ENCODE data around the gene MFRP. TPM values are rescaled to one million over a fixed set of nuclear protein-coding genes. Genes with fewer than 3 reads are reported as not detected.

Gene MFRP
- total RNA-seq, 1 experiment from 2014 or later = not detected

- no peak for DNase-seq (ENCODE audit: low read depth)
Observed at GRCh38 chr11:119319136-119319699, 27.3 kb downstream of the MFRP start.

DNA sequence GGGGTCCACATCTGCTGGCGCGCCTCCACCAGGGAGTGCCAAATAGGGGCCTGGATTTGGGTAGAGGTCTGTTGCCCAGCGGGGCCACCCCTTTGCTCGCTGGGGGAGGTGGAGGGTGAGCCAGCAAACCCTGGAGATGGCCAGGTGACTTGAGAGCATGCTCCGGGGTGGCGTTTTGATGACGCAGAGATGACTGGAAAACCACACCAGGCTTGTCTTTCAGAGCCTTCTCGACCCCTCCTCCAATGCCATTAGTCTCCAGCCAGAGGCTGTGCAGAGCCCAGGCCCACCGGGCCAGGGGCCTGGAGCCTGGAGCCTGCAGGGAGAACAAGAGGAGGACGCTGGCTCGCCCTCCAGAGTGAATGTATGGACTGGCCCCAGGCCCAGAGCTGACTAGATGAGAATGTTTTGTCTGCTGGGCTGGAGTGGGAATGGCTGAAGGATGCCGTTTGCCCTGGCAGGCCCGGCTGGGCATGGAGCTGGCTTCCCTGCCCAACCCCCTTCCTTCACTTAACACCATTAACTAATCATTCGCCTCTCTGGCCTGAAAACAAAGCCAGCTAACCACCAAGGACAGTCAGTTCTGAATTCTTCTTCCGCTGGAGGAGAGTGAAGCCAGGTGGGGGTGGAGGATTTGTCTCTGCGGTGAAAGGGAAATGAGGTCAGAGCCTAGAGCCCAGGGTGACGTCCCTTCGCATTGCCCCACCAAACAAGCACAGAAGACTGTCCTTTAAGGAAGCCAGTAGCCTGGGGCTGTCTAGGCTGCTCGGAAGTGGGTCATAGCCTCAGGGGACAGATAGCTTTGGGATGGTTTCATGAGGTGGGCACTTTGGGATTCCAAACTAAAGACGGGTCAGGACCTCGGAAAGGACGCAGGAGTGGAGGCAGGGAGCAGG is 28.0 kb downstream of the MFRP start:
- peak; percentile 94 for DNase-seq (ENCODE audit: low read depth)

- DNase-seq (ENCODE audit: low read depth) = no peak
Observed at GRCh38 chr11:119317592-119318239, 28.8 kb downstream of the MFRP start.

DNA sequence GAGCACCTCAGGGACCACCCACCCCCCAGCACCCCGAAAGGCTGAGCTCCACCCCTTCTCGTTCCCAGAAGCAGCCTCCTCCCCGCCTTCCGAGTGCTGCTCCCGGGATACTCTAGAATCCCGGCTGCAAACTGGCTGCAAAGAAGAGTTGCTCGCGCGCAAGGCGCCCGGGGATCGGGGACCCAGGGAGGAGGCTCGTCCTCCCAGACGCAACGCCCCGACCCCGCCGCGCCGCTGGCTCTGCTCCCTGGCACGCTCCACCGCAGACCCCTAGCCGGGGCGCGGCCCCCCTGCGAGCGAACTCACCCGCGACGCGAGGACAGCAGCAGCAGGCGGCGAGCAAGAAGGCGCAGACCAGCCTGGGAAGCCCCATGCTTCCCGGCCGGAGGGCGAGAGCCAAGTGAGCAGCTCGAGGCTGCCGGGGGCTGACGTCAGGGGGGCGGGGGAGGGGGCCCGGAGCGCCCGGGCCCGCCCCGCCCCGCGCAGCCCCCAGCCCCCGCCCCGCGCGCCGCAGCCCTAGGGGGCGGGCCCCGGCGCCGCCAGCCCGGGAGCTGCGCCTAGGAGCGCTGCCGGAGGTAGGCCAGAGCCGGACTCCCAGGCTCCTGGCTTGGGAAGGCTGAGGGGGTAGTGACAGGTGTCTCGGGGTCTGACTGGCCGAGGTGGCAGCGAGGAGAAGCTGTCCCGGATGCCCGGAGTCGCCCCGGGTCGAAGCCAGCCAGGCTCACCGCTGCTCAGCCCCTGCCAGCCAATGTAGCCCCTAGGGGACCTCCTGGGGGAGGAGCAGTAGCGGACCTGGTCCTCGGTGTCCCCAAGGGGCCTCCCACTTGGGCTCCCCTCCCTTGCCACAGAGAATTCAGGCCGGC is 29.5 kb downstream of the MFRP start, which contains the start of gene MCAM:
MCAM (minus strand) TSS at position 402 of the 863 bp plus-strand sequence; CDS start at position 373, 29 bp downstream.
- peak; percentile 24 for DNase-seq (ENCODE audit: low read depth)

DNA sequence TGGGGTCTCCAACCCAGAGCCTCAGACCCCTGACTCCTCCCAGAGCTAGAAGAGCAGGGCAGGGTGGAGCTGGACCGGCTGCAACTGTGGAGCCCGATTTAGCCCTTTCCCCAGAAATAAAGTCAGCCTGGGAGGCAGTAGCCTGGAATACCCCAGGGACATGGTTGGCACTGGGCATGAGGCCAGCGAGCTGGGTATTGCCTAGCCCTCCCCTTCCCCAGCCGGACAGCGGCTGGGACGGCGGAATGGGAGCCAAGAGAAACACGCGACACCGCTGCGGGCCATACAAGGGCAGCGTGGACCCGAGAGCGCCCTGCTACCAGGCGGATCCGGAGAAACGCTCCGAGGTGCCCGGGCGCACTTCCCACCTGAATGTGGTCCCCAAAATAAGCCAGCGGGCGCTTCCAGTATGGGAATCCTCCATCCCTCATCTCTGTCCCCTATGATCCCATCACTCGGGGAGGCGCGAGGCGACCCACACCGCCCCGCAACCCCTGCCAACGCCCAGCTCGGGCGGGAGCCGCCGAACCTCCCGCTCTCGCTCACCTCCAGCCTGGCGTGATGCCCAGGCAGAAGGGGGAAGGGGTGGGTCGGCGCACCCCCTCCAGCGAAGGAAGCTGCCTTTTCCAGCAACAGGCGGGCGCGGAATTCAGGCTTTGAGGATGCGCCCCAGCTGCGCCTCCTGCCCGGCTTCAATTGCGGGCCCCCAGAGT is 30.3 kb downstream of the MFRP start:
- DNase-seq (ENCODE audit: low read depth) = peak; percentile 45

GRCh38 chr11:119315131-119316015 is 31.1 kb downstream of the MFRP start:
- DNase-seq (ENCODE audit: low read depth) = peak; percentile 73

GRCh38 chr11:119314726-119315125 is 31.8 kb downstream of the MFRP start:
- DNase-seq (ENCODE audit: low read depth) = no peak

DNA sequence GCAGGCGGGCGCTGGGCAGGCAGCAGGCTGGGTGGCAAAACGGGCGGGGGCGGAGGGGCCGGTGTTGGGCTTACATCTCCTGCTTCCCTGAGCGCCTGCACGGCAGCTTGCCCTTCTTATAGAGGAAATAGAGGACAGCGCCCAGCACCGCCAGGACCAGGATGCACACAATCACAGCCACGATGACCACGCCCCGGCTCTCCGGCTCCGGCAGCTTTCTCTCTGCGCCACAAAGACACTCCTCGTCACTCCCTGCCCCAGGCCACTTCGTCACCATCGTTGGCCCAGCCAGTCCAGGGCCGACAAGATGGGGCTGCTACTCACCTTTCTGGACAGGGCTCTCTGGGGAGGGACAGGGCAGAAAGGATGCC is 35.8 kb downstream of the MFRP start:
- no peak for DNase-seq (ENCODE audit: low read depth)

GRCh38 chr11:119309953-119310681 is 36.4 kb downstream of the MFRP start:
- DNase-seq (ENCODE audit: low read depth) = no peak

DNA sequence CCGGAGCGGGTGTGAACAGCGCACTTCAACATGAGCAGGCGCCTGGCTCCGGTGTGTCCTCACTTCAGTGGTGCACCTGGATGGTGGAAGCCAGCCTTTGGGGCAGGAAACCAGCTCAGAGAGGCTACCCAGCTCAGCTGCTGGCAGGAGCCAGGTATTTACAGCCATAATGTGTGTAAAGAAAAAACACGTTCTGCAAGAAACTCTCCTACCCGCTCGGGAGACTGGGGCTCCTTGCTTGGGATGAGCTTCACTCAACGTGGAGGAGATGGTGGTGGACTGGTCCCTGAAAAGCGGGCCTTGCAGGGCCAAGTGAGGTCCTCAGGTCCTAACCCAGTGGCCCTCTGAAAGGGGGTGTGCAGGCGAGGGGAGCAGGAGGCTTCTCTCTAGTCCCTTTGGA is 37.1 kb downstream of the MFRP start:
- no peak for DNase-seq (ENCODE audit: low read depth)

DNA sequence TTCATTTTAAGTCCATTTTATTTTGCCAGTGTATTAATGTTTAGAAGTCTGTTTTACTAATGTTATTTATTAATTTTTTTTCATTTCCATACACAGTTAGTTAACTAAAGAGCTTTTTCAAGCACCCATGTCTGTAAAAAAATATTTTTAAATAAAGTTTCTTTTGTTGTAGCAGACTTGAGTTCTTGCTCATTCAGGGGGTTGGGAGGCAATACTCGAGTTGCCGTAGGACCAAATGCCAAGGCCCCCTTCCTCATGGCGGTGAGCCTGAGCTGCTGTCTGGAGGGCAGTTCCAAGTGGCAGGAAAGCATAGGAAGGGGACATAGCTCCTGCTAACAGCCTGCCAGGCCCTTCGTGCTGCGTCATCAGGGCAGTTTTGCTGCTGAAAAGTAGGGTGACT is 38.5 kb downstream of the MFRP start:
- no peak for DNase-seq (ENCODE audit: low read depth)

DNA sequence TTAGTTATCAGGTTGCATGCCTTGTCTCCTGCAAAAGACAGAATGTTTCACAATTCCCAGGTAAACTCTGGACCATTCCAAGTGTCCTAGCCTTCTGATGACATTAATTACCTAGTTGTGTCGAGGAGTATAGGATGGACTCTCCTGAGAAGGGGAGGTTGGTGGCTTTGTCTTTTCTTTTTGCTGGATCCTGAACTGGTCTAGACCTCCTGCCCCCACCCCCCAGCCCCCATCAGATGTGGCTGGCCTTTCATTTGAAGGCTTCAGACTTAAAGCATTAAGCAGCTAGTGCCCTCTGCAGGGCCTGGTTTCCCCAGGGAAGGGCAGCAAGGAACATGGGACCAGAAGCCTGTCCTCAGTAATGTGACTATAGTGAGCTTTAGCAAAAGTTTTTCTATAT is 39.3 kb downstream of the MFRP start:
- DNase-seq (ENCODE audit: low read depth) = no peak

DNA sequence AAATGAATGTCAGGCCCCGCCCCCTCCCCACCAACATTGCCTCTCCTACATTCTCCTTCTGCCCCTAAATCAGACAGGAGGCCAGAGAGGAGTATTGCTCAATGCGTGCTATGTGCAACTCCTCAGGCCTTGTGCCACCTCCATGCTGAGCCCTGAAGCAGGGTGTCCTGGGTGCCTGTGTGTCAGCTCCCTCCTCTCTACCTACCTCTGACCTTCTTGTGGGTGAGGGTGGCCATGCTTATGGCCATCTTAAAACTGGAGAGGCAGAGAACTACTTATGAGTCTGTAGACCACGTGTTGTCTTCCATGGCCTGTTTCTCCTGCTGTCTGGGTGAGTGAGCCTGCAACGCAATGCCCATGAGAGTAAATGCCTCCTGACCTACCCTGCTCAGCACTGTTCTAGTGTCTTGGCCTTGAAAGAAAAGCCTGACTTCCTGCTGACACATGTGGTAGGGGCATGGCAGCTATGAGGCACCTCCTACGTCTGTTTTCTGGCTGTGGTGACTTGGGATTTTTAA is 40.1 kb downstream of the MFRP start:
- peak; percentile 32 for DNase-seq (ENCODE audit: low read depth)

DNA sequence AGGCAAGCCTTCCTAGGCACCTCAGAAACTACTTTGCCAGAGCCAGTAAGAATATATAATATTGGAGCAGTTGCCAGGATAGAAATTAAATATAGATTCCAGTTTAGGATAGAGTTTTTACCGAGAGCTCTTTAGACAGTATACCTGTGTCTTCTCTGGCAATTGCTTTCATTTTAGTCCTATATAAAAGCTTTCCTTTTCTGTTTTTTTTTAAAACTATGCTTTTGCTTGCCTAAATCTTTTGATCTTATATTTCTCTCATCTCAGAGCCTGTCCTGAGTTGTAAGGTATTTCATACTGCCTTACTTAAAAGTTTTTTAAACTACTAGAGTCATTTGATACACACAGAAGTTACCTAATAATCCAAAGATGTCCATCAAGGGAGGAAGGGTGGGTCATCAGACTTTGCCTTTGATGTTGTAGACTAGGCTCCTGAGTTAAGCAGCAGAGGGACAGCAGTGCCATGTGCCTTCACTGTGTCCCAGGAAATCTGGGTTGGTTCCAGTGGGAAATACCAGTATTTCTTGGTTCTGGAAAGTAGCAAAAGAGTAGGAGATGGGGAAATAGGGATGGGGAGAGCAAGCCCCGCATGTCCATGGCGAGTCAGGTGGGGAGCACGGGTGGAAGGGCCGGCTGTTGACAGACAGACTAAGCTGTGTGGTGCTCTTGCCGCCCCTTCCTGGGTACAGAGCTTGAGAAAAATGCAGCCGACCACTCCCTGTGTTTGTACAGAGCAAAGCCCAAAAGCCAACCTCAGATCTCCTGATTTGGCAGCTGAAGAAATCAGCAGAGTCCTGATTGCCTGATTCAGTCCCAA is 40.7 kb downstream of the MFRP start:
- no peak for DNase-seq (ENCODE audit: low read depth)

DNA sequence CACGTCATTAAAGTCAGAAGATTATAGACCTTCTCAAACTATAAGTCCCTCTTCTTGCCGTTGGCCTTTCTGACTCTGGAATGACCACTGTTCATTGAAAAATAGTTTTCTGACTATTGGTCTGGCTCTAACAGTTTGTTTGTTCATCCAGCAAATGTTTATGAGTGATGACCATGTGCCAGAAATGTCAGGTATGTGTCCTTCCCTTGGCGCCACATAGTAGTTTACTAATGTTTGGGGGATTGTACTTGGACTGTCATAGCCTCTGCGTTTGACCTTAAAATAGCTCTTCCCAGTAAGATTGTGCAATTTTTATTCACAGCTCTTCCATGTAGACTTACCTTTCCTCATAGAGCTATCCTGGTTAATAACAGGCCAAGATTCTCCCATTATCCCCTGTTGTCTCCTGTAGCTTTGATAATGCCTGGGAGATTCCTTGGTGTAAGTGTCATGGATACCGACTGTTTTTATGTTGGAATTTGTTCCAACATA is 43.2 kb downstream of the MFRP start:
- no peak for DNase-seq (ENCODE audit: low read depth)

- no peak for DNase-seq (ENCODE audit: low read depth)
Observed at GRCh38 chr11:119300198-119300964, 46.1 kb downstream of the MFRP start.

DNA sequence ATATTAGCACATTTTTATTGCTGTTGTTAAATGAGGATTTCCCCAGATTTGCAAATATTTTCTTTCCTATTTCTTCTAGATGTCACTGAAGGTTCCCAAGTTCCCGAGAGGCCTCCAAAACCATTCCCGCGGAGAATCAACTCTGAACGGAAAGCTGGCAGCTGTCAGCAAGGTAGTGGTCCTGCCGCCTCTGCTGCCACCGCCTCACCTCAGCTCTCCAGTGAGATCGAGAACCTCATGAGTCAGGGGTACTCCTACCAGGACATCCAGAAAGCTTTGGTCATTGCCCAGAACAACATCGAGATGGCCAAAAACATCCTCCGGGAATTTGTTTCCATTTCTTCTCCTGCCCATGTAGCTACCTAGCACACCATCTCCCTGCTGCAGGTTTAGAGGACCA is 47.1 kb downstream of the MFRP start:
- no peak for DNase-seq (ENCODE audit: low read depth)
